ENCODE measurements around the gene MEIOB. TPM values are rescaled to one million over a fixed set of nuclear protein-coding genes. Genes with fewer than 3 reads are reported as not detected.
A peak's percentile ranks its signal among the peaks of the same experiment; 100 is the strongest.
"Not testable (repeated sequence)": the region's sequence is repeated elsewhere in the genome, so short reads cannot be mapped to it uniquely, and the experiment has no call there.

The MEIOB gene, protein sequence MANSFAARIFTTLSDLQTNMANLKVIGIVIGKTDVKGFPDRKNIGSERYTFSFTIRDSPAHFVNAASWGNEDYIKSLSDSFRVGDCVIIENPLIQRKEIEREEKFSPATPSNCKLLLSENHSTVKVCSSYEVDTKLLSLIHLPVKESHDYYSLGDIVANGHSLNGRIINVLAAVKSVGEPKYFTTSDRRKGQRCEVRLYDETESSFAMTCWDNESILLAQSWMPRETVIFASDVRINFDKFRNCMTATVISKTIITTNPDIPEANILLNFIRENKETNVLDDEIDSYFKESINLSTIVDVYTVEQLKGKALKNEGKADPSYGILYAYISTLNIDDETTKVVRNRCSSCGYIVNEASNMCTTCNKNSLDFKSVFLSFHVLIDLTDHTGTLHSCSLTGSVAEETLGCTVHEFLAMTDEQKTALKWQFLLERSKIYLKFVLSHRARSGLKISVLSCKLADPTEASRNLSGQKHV
- 7.5 and 9.1 TPM in 2 replicates for polyA plus RNA-seq (2011; rRNA removed)
- polyA plus RNA-seq (2012; cell fraction: cytosol; rRNA removed) = 2.7 and 2.9 TPM in 2 replicates
- 2.9 and 3.3 TPM in 2 replicates for polyA plus RNA-seq (2012; cell fraction: nucleus; rRNA removed)
- 2.9 to 3.5 TPM (median 2.9 TPM) in 3 replicates for polyA plus RNA-seq (2017; fragmentation: RNase III; extraction: RNeasy Plus Mini Kit Qiagen cat#74134 plus additional on column Dnase treatment)
- 0.99 and 2.3 TPM in 2 replicates for polyA minus RNA-seq (2011; rRNA and poly(A)+ RNA removed)

DNA sequence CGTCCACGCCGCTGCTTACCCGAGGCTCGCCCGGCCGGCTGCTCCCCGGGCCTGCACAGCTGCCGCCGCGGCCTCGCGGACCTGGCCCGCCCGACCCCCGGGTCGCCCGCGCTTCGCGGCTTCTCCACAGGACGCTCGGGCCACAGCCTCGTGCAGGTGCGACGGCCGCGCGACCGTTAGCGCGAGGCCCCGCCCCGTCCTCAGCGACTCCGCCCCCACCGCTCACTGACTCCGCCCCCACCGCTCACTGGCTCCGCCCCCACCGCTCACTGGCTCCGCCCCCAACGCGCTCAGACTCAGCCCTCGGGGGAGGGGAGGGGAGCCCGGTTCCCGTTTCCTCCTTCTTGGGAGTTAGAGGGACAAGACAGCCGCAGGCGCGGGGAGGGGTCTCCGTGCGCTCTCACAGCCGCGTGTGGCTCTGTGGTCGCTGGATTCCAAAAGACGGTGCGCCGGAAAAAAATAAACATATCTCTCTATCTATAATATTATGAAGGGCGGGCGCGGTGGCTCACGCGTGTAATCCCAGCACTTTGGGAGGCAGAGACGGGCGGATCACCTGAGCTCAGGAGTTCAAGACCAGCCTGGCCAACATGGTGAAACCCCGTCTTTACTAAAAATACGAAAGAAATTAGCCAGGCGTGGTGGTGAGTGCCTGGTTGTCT lies at the start of gene MEIOB:
MEIOB (minus strand) TSS at position 191 of the 662 bp plus-strand sequence. CDS start 3,989 bp downstream, outside the sequence.
- peak; percentile 46 to 82 for DNase-seq (ENCODE audit: low read depth in 1 of 2, low spot score in 1 of 2)
- peak within 1 kb of the TSS; percentile 79 to 88 for H3K27ac ChIP-seq
- peaks cover 28% of the 10 kb centered on the region for H3K4me1 ChIP-seq
- ChIA-PET POLR2A (no interaction called here), CTCF (interaction anchor here (1.0 to 25.7 kb wide), 3 partner anchors 52 to 70 kb away, joined by 3 to 396 read pairs (median 8); no protein-coding TSS in a partner anchor)
- H3K9me3 ChIP-seq = no peaks in the 10 kb centered on the region
- H3K4me2 ChIP-seq = peak within 1 kb of the TSS; percentile 83
- H3K4me3 ChIP-seq = peak within 1 kb of the TSS; percentile 46
- FAIRE-seq = no peak
- ATAC-seq = peak; percentile 42 to 59; a peak in 5 of 6 replicates
- TF ChIP-seq MAZ (IDR thresholded peaks at IDR 0.05; ENCODE audit: borderline replicate concordance, low read depth, low read length) = 0 out of 2 replicates have a peak, but pooled peaks have one; percentile 29
- TF ChIP-seq, protein P1, sequence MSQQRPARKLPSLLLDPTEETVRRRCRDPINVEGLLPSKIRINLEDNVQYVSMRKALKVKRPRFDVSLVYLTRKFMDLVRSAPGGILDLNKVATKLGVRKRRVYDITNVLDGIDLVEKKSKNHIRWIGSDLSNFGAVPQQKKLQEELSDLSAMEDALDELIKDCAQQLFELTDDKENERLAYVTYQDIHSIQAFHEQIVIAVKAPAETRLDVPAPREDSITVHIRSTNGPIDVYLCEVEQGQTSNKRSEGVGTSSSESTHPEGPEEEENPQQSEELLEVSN (IDR thresholded peaks at IDR 0.05; ENCODE audit: borderline replicate concordance, low read depth) = peak; percentile 42; the same call in 1 of the 2 replicates
- TF ChIP-seq ZC3H11A (IDR thresholded peaks at IDR 0.05) = no peak
- peak; percentile 65 for TF ChIP-seq MAX (IDR thresholded peaks at IDR 0.05)
- 40% methylated on average over 39 of the region's 68 CpGs for WGBS (ENCODE audit: missing lambda C conversion rate)

- ChIA-PET CTCF (interaction anchor here (1.1 to 2.5 kb wide), 2 partner anchors 8 to 102 kb away, joined by 3 to 20 read pairs; no protein-coding TSS in a partner anchor), POLR2A (no interaction called here)
- TF ChIP-seq MAX (IDR thresholded peaks at IDR 0.05) (no peak), BHLHE40 (IDR thresholded peaks at IDR 0.05; ENCODE audit: low read depth, low read length) (no peak), EHF (CRISPR knock-in tag; IDR thresholded peaks at IDR 0.05) (no peak), ESRRA (IDR thresholded peaks at IDR 0.05; ENCODE audit: borderline replicate concordance, low read length) (no peak), HOXB5 (CRISPR knock-in tag; IDR thresholded peaks at IDR 0.05) (no peak), CBX2 (IDR thresholded peaks at IDR 0.05; ENCODE audit: borderline replicate concordance, low read depth) (no peak), PBX3 (IDR thresholded peaks at IDR 0.05) (no peak), USF2 (IDR thresholded peaks at IDR 0.05) (no peak), TP53 (CRISPR knock-in tag; IDR thresholded peaks at IDR 0.05) (no peak), GATA3 (IDR thresholded peaks at IDR 0.05; ENCODE audit: borderline replicate concordance) (no peak), FOSB (CRISPR knock-in tag; IDR thresholded peaks at IDR 0.05) (no peak)
- TF ChIP-seq, protein P2, sequence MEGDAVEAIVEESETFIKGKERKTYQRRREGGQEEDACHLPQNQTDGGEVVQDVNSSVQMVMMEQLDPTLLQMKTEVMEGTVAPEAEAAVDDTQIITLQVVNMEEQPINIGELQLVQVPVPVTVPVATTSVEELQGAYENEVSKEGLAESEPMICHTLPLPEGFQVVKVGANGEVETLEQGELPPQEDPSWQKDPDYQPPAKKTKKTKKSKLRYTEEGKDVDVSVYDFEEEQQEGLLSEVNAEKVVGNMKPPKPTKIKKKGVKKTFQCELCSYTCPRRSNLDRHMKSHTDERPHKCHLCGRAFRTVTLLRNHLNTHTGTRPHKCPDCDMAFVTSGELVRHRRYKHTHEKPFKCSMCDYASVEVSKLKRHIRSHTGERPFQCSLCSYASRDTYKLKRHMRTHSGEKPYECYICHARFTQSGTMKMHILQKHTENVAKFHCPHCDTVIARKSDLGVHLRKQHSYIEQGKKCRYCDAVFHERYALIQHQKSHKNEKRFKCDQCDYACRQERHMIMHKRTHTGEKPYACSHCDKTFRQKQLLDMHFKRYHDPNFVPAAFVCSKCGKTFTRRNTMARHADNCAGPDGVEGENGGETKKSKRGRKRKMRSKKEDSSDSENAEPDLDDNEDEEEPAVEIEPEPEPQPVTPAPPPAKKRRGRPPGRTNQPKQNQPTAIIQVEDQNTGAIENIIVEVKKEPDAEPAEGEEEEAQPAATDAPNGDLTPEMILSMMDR (IDR thresholded peaks at IDR 0.05) = no peak
- TF ChIP-seq, protein P3, sequence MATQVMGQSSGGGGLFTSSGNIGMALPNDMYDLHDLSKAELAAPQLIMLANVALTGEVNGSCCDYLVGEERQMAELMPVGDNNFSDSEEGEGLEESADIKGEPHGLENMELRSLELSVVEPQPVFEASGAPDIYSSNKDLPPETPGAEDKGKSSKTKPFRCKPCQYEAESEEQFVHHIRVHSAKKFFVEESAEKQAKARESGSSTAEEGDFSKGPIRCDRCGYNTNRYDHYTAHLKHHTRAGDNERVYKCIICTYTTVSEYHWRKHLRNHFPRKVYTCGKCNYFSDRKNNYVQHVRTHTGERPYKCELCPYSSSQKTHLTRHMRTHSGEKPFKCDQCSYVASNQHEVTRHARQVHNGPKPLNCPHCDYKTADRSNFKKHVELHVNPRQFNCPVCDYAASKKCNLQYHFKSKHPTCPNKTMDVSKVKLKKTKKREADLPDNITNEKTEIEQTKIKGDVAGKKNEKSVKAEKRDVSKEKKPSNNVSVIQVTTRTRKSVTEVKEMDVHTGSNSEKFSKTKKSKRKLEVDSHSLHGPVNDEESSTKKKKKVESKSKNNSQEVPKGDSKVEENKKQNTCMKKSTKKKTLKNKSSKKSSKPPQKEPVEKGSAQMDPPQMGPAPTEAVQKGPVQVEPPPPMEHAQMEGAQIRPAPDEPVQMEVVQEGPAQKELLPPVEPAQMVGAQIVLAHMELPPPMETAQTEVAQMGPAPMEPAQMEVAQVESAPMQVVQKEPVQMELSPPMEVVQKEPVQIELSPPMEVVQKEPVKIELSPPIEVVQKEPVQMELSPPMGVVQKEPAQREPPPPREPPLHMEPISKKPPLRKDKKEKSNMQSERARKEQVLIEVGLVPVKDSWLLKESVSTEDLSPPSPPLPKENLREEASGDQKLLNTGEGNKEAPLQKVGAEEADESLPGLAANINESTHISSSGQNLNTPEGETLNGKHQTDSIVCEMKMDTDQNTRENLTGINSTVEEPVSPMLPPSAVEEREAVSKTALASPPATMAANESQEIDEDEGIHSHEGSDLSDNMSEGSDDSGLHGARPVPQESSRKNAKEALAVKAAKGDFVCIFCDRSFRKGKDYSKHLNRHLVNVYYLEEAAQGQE (IDR thresholded peaks at IDR 0.05) = no peak
- WGBS (ENCODE audit: missing lambda C conversion rate) = 40% methylated on average over 15 of the region's 15 CpGs
- no peak for FAIRE-seq
- peak in 1 of 2 experiments; percentile 53 for DNase-seq (ENCODE audit: low read depth in 1 of 2, low spot score in 1 of 2)
- Histone ChIP-seq H3K4me2 (peak overlapping the region; percentile 17; the same call in 1 of the 3 replicates), H3K9me3 (no peaks in the 10 kb centered on the region), H3K4me1 (peaks cover 37% of the 10 kb centered on the region), H3K4me3 (no peak overlapping the region), H3K27ac (peak overlapping the region in 1 of 2 experiments; percentile 40; a peak in 2 of 6 replicates)
- peak in 1 of 2 experiments; percentile 46; a peak in 3 of 6 replicates for ATAC-seq
Measured at GRCh38 chr16:1920727-1921171, 48.8 kb upstream of the MEIOB start.

DNA sequence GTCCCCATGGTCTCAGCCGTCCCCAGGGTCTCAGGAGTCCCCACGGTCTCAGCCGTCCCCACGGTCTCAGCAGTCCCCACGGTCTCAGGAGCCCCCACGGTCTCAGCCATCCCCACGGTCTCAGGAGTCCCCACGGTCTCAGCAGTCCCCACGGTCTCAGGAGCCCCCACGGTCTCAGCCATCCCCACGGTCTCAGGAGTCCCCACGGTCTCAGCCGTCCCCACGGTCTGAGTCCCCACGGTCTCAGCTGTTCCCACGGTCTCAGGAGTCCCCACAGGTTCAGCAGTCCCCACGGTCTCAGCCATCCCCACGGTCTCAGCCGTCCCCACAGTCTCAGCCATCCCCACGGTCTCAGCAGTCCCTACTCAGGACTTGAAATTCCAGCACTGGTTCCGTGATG lies 48.2 kb upstream of the MEIOB start:
- FAIRE-seq; ATAC-seq; H3K4me2 ChIP-seq; H3K4me3 ChIP-seq; H3K27ac ChIP-seq; POLR2A ChIA-PET; DNase-seq (ENCODE audit: low read depth in 1 of 2, low spot score in 1 of 2); H3K9me3 ChIP-seq: not testable (repeated sequence)
- 65% methylated on average over 20 of the region's 21 CpGs for WGBS (ENCODE audit: missing lambda C conversion rate)
- CTCF ChIA-PET = interaction anchor here (0.6 to 2.5 kb wide), 2 partner anchors 9 to 12 kb away, joined by 3 to 20 read pairs; no protein-coding TSS in a partner anchor
- H3K4me1 ChIP-seq = peaks cover 38% of the 10 kb centered on the region
